Uterus (tissue), 2 donors: ENCODE measurements around the gene FAM216B.

Experiments used
- POLR2A ChIP-seq, 2 donors: fragments of 450-650 bp; IDR thresholded peaks; one replicate each; pipeline ENCODE4 v1.6.1; 2016; ENCODE audit warnings: antibody characterized with exemption in 2 of 2, mild to moderate bottlenecking in 1 of 2, moderate library complexity in 1 of 2
- TF ChIP-seq, protein P1 (sequence below), 4 experiments: fragments of 200-600 bp in 2 of 4; fragments of 450-650 bp in 2 of 4; sonication (generic) in 2 of 4; IDR thresholded peaks; one replicate each; pipeline ENCODE4 v1.5.1; 2016 to 2019; ENCODE audit warnings: antibody characterized with exemption in 4 of 4, mild to moderate bottlenecking in 2 of 4, moderate library complexity in 1 of 4

GRCh38 chr13:42794577-42795275 is 13.3 kb downstream of the FAM216B start:
- TF ChIP-seq, protein P1, sequence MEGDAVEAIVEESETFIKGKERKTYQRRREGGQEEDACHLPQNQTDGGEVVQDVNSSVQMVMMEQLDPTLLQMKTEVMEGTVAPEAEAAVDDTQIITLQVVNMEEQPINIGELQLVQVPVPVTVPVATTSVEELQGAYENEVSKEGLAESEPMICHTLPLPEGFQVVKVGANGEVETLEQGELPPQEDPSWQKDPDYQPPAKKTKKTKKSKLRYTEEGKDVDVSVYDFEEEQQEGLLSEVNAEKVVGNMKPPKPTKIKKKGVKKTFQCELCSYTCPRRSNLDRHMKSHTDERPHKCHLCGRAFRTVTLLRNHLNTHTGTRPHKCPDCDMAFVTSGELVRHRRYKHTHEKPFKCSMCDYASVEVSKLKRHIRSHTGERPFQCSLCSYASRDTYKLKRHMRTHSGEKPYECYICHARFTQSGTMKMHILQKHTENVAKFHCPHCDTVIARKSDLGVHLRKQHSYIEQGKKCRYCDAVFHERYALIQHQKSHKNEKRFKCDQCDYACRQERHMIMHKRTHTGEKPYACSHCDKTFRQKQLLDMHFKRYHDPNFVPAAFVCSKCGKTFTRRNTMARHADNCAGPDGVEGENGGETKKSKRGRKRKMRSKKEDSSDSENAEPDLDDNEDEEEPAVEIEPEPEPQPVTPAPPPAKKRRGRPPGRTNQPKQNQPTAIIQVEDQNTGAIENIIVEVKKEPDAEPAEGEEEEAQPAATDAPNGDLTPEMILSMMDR (IDR thresholded peaks at IDR 0.05), result no peak
- no peak for TF ChIP-seq POLR2A (IDR thresholded peaks at IDR 0.05)
